WTC11 (cell line): ENCODE data around the gene SH3D19. TPM values are rescaled to one million over a fixed set of nuclear protein-coding genes. Genes with fewer than 3 reads are reported as not detected.

Experiments used
- ATAC-seq: fragments of 200-7000 bp; cut with Tn5 transposase; 2 replicates; pipeline ENCODE4 v1.10.0; 2021; ENCODE audit warnings: mild to moderate bottlenecking, moderate library complexity
- CTCF ChIA-PET: fragments of 300-600 bp; sonication (Branson Sonifier 250); formaldehyde crosslinking; loops from one replicate; lab custom pipeline; 2021; ENCODE audit warnings: antibody characterized with exemption; lab: Charles Lee
- POLR2A ChIA-PET: fragments of 350-600 bp; sonication (Branson Sonifier 250); formaldehyde crosslinking; loops from one replicate; lab custom pipeline; 2021; ENCODE audit warnings: antibody characterized with exemption; lab: Charles Lee
- DNase-seq: peaks from one replicate; pipeline ENCODE4 v3.0.0; 2021; ENCODE audit warnings: low spot score
- H3K27ac Mint-ChIP-seq: 2 replicates; pipeline ENCODE4 v1.8.0; 2021; ENCODE audit warnings: mixed read lengths
- H3K27me3 Mint-ChIP-seq: 2 replicates; pipeline ENCODE4 v1.8.0; 2021; ENCODE audit warnings: low read depth, mild to moderate bottlenecking, moderate library complexity, mixed read lengths
- H3K36me3 Mint-ChIP-seq: 2 replicates; pipeline ENCODE4 v1.8.0; 2021; ENCODE audit warnings: mixed read lengths
- H3K4me1 Mint-ChIP-seq: 2 replicates; pipeline ENCODE4 v1.8.0; 2022; ENCODE audit warnings: mixed read lengths
- H3K4me3 Mint-ChIP-seq: 2 replicates; pipeline ENCODE4 v1.8.0; 2021; ENCODE audit warnings: mild to moderate bottlenecking, moderate library complexity, mixed read lengths
- H3K9me3 Mint-ChIP-seq: 2 replicates; pipeline ENCODE4 v1.8.0; 2021; ENCODE audit warnings: mixed read lengths
- AR ChIP-seq: fragments of 250-450 bp; sonication (Bioruptor Pico); IDR thresholded peaks from 2 replicates; pipeline ENCODE4 v1.9.0; 2021; ENCODE audit warnings: mild to moderate bottlenecking
- CBFB ChIP-seq: sonication (generic); formaldehyde crosslinking; IDR thresholded peaks from 2 replicates; pipeline ENCODE4 v1.8.1; 2022; ENCODE audit warnings: mild to moderate bottlenecking, low read depth, missing genetic modification reagents
- E2F5 ChIP-seq: sonication (generic); formaldehyde crosslinking; IDR thresholded peaks from 2 replicates; pipeline ENCODE4 v1.8.1; 2022; ENCODE audit warnings: mild to moderate bottlenecking, moderate library complexity, missing genetic modification reagents
- ELF4 ChIP-seq: sonication (generic); formaldehyde crosslinking; IDR thresholded peaks from 2 replicates; pipeline ENCODE4 v1.8.1; 2022; ENCODE audit warnings: low read depth, mild to moderate bottlenecking, moderate library complexity, missing genetic modification reagents
- EMX1 ChIP-seq: fragments of 250-450 bp; sonication (Bioruptor Pico); IDR thresholded peaks from 2 replicates; pipeline ENCODE4 v1.8.0; 2021; ENCODE audit warnings: mild to moderate bottlenecking
- ETV6 ChIP-seq: sonication (generic); formaldehyde crosslinking; IDR thresholded peaks from 2 replicates; pipeline ENCODE4 v1.8.1; 2022; ENCODE audit warnings: mild to moderate bottlenecking, missing genetic modification reagents
- IRF1 ChIP-seq: sonication (generic); formaldehyde crosslinking; IDR thresholded peaks from 2 replicates; pipeline ENCODE4 v1.8.0; 2023; ENCODE audit warnings: missing genetic modification reagents
- JAZF1 ChIP-seq: fragments of 250-450 bp; sonication (Bioruptor Pico); IDR thresholded peaks from 2 replicates; pipeline ENCODE4 v1.9.0; 2021; ENCODE audit warnings: moderate library complexity, mild to moderate bottlenecking, inconsistent platforms
- JUN ChIP-seq: sonication (generic); formaldehyde crosslinking; IDR thresholded peaks from 2 replicates; pipeline ENCODE4 v1.8.0; 2023; ENCODE audit warnings: mild to moderate bottlenecking, missing genetic modification reagents
- SOX15 ChIP-seq: fragments of 250-450 bp; sonication (Bioruptor Pico); IDR thresholded peaks from 2 replicates; pipeline ENCODE4 v1.9.0; 2021; ENCODE audit warnings: mild to moderate bottlenecking
- SP1 ChIP-seq: sonication (generic); formaldehyde crosslinking; conservative IDR thresholded peaks from 2 replicates; pipeline ENCODE4 v1.8.1; 2022; ENCODE audit warnings: missing genetic modification reagents
- USF1 ChIP-seq: sonication (generic); formaldehyde crosslinking; IDR thresholded peaks from 2 replicates; pipeline ENCODE4 v1.8.0; 2022; ENCODE audit warnings: mild to moderate bottlenecking, missing genetic modification reagents
- ZNF232 ChIP-seq: sonication (generic); formaldehyde crosslinking; IDR thresholded peaks from 2 replicates; pipeline ENCODE4 v1.8.0; 2022; ENCODE audit warnings: mild to moderate bottlenecking, missing genetic modification reagents
- ZNF416 ChIP-seq: fragments of 250-450 bp; sonication (Bioruptor Pico); IDR thresholded peaks from 2 replicates; pipeline ENCODE4 v1.9.0; 2021; ENCODE audit warnings: mild to moderate bottlenecking, inconsistent platforms
- ZNF425 ChIP-seq: fragments of 250-450 bp; sonication (Bioruptor Pico); conservative IDR thresholded peaks from 2 replicates; pipeline ENCODE4 v1.9.0; 2021; ENCODE audit warnings: mild to moderate bottlenecking
- ZSCAN18 ChIP-seq: fragments of 250-450 bp; sonication (Bioruptor Pico); IDR thresholded peaks from 2 replicates; pipeline ENCODE4 v2.1.2; 2022; ENCODE audit warnings: mild to moderate bottlenecking, moderate library complexity
- total RNA-seq: library from RNA; stranded (reverse); gene quantifications from 3 replicates; pipeline ENCODE4 v1.2.3, GENCODE V29; 2021

Gene SH3D19
- total RNA-seq, 1 experiment from 2014 or later = 41.6 TPM

- ChIA-PET POLR2A (no interaction called here), CTCF (interaction anchor here (0.8 to 1.5 kb wide), 2 partner anchors 133 to 345 kb away, joined by 3 read pairs; partner anchors contain the start of gene PRSS48)
- H3K4me1 Mint-ChIP-seq = peaks cover 6% of the 10 kb centered on the region; the same call in 1 of the 2 replicates
- H3K4me3 Mint-ChIP-seq = no peak overlapping the region
- H3K27me3 Mint-ChIP-seq = no peaks in the 10 kb centered on the region
- H3K36me3 Mint-ChIP-seq = peaks cover 32% of the 10 kb centered on the region
- TF ChIP-seq E2F5 = no peak
- no peak for TF ChIP-seq CBFB (CRISPR knock-in tag)
- H3K27ac Mint-ChIP-seq = no peak overlapping the region
- no peaks in the 10 kb centered on the region for H3K9me3 Mint-ChIP-seq
- ATAC-seq (no peak), DNase-seq (no peak)
Observed at GRCh38 chr4:151143811-151144210, 181.6 kb downstream of the SH3D19 start.

GRCh38 chr4:151143162-151143561 lies 182.2 kb downstream of the SH3D19 start:
- Mint-ChIP-seq H3K4me1 (peaks cover 6% of the 10 kb centered on the region; the same call in 1 of the 2 replicates), H3K4me3 (no peak overlapping the region), H3K27ac (no peak overlapping the region), H3K27me3 (no peaks in the 10 kb centered on the region), H3K36me3 (peaks cover 31% of the 10 kb centered on the region), H3K9me3 (no peaks in the 10 kb centered on the region)
- POLR2A ChIA-PET = interaction anchor here (0.6 kb wide), 1 partner anchor 39 kb away, joined by 3 read pairs; no protein-coding TSS in a partner anchor
- CTCF ChIA-PET = interaction anchor here (1.5 kb wide), 1 partner anchor 346 kb away, joined by 3 read pairs; no protein-coding TSS in a partner anchor
- ATAC-seq (no peak), DNase-seq (no peak)
- TF ChIP-seq ZNF232 (no peak), SOX15 (CRISPR knock-in tag) (no peak)

- no peak for TF ChIP-seq ELF4 (CRISPR knock-in tag)
- TF ChIP-seq JAZF1 (CRISPR knock-in tag) = no peak
- no peak for TF ChIP-seq JUN (CRISPR knock-in tag)
- no peak for TF ChIP-seq IRF1 (CRISPR knock-in tag)
- TF ChIP-seq USF1 (CRISPR knock-in tag) = no peak
- no peak for TF ChIP-seq SP1 (CRISPR knock-in tag)
- no peak for TF ChIP-seq E2F5
- TF ChIP-seq ZNF425 = no peak
- TF ChIP-seq ETV6 = no peak
- no peak for TF ChIP-seq ZNF416
- TF ChIP-seq, all 79 proteins: peak for 0
Observed at GRCh38 chr4:151142758-151143157, 182.6 kb downstream of the SH3D19 start.

GRCh38 chr4:151139814-151140213 lies 185.6 kb downstream of the SH3D19 start:
- H3K36me3 Mint-ChIP-seq = peaks cover 19% of the 10 kb centered on the region
- CTCF ChIA-PET = no interaction called here
- no peak overlapping the region for H3K27ac Mint-ChIP-seq
- H3K4me3 Mint-ChIP-seq = no peak overlapping the region
- H3K27me3 Mint-ChIP-seq = no peaks in the 10 kb centered on the region
- no peaks in the 10 kb centered on the region for H3K9me3 Mint-ChIP-seq
- POLR2A ChIA-PET = no interaction called here
- peaks cover 6% of the 10 kb centered on the region; the same call in 1 of the 2 replicates for H3K4me1 Mint-ChIP-seq
- DNase-seq (no peak), ATAC-seq (no peak)
- no peak for TF ChIP-seq EMX1
- TF ChIP-seq AR = no peak
- TF ChIP-seq ZSCAN18 (CRISPR knock-in tag) = no peak

More at GRCh38 chr4:151142758-151143157, 182.6 kb downstream of the SH3D19 start:
- ATAC-seq (no peak), DNase-seq (no peak)
- Mint-ChIP-seq H3K4me1 (peaks cover 6% of the 10 kb centered on the region; the same call in 1 of the 2 replicates), H3K27me3 (no peaks in the 10 kb centered on the region), H3K36me3 (peaks cover 27% of the 10 kb centered on the region), H3K4me3 (no peak overlapping the region), H3K27ac (no peak overlapping the region), H3K9me3 (no peaks in the 10 kb centered on the region)
- CTCF ChIA-PET = no interaction called here
- POLR2A ChIA-PET = no interaction called here
